Measurements from ENCODE around the gene KRTDAP.

KRTDAP gene

GRCh38 chr19:35512831-35513627, 22.8 kb upstream of the KRTDAP start:
- no peak for TF ChIP-seq CTCF (conservative IDR thresholded peaks at IDR 0.05; ENCODE audit: low read length)
- DNase-seq (ENCODE audit: low read depth) = no peak
- H3K4me3 ChIP-seq (ENCODE audit: low read length) = no peak overlapping the region

GRCh38 chr19:35511337-35511736, 21.1 kb upstream of the KRTDAP start:
- DNase-seq (ENCODE audit: low read depth) = no peak
- H3K4me3 ChIP-seq (ENCODE audit: low read length) = no peak overlapping the region
- TF ChIP-seq CTCF (conservative IDR thresholded peaks at IDR 0.05; ENCODE audit: low read length) = no peak

DNA sequence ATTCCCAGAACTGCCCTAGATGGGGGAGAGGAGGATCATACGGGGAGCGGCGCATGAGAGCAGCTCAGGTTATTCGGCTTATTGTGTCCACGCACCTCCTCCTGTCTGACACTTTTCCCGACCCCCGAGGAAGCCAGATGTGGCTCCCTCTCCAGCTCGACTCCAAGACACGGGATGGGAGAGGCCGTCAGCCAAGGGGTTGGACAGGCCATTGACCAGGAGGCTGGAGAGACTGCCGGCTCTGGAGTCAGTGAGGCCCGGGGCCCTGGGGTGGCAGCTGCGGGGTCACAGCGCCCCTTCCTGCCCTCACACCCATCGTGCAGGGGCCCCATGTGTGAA, 20.3 kb upstream of the KRTDAP start:
- TF ChIP-seq CTCF (conservative IDR thresholded peaks at IDR 0.05; ENCODE audit: low read length) = no peak
- no peak overlapping the region; the same call in 1 of the 2 replicates for H3K4me3 ChIP-seq (ENCODE audit: low read length)
- no peak for DNase-seq (ENCODE audit: low read depth)

- H3K4me3 ChIP-seq (ENCODE audit: low read length) = peak overlapping the region; percentile 47
- TF ChIP-seq CTCF (conservative IDR thresholded peaks at IDR 0.05; ENCODE audit: low read length) = peak; percentile 79
- peak; percentile 23 for DNase-seq (ENCODE audit: low read depth)
Observed at GRCh38 chr19:35509861-35510625, 19.8 kb upstream of the KRTDAP start.

GRCh38 chr19:35509018-35509652, 18.9 kb upstream of the KRTDAP start:
- TF ChIP-seq CTCF (conservative IDR thresholded peaks at IDR 0.05; ENCODE audit: low read length) = no peak
- H3K4me3 ChIP-seq (ENCODE audit: low read length) = no peak overlapping the region
- DNase-seq (ENCODE audit: low read depth) = no peak

- H3K4me3 ChIP-seq (ENCODE audit: low read length) = no peak overlapping the region
- no peak for TF ChIP-seq CTCF (conservative IDR thresholded peaks at IDR 0.05; ENCODE audit: low read length)
- DNase-seq (ENCODE audit: low read depth) = no peak
Observed at GRCh38 chr19:35508129-35508528, 17.9 kb upstream of the KRTDAP start.
